Islet precursor cell (in vitro differentiated cells): ENCODE results near the gene LRRC8B.
"Not testable (repeated sequence)": the region's sequence is repeated elsewhere in the genome, so short reads cannot be mapped to it uniquely, and the experiment has no call there.

ENCODE experiments used
- DNase-seq: peaks from one replicate; pipeline ENCODE4 v3.0.0-alpha.2; 2018

The LRRC8B gene

DNA sequence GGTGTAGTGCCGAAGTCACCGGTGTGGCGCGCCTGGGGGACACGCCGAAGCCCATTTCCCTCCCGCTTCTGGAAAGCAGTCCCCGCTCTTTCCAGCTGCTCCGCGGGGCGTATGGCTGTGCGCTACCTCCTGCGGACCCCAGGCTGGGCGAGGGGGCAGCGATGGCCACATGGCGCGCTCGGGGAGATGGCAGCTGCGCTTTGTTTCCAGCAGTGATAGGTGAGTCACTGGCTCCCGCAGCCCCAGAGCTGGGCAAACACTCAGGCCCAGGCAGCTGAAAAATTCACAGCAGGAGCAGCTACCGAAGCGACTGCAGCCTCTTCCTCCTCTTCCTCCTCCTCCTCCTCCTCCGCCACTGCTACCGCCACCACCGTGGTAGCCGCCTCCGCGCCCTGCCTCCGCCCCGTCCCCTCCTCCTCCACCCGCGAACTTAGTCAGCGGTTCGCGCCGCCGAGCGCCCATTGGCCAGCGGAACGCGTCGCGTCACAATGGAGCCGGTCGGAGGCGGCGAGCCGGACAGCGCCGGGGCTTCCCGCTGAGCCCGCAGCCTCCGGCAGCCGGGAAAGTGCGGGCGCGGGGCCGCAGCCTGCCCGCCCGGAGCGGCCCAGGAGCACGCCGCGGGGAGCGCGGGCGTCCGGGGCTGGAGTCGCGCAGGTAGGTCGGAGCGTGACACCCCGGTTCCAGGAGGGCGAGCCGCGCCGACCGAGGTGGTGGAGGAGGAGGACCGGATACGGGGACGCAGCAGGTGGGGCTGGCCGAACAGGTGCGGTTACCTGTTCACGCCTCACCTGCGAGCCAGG is at the start of gene LRRC8B:
TSS of gene LRRC8B (plus strand) at position 461 of the 800 bp plus-strand sequence. CDS start 57,822 bp downstream, outside the sequence.
- peak; percentile 95 for DNase-seq

DNA sequence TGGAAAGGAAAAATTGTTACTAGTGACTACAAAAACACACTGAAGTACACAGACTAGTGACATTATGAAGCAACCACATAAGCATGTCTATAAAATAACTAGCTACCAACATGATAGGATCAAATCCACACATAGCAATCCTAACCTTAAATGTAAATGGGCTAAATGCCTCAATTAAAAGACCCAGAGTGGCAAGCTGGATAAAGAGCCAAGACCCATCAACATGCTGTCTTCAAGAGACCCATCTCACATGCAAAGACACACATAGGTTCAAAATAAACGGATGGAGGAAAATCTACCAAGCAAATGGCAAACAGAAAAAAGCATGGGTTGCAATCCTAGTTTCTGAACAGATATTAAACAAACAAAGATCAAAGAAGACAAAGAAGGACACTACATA is 49.4 kb upstream of the LRRC8B start:
- DNase-seq: no peak

DNA sequence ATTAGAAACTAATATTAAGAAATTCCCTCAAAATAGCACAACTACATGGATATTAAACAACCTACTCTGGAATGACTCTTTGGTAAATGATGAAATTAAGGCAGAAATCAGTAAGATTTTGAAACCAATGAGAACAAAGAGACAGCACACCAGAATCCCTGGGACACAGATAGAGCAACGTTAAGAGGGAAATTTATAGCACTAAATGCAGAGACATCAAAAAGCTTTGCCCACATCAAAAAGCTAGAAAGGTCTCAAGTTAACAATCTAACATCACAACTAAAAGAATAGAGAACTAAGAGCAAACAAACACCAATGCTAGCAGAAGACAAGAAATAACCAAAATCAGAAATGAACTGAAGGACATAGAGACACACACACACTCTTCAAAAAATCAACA is 48.6 kb upstream of the LRRC8B start:
- no peak for DNase-seq

DNA sequence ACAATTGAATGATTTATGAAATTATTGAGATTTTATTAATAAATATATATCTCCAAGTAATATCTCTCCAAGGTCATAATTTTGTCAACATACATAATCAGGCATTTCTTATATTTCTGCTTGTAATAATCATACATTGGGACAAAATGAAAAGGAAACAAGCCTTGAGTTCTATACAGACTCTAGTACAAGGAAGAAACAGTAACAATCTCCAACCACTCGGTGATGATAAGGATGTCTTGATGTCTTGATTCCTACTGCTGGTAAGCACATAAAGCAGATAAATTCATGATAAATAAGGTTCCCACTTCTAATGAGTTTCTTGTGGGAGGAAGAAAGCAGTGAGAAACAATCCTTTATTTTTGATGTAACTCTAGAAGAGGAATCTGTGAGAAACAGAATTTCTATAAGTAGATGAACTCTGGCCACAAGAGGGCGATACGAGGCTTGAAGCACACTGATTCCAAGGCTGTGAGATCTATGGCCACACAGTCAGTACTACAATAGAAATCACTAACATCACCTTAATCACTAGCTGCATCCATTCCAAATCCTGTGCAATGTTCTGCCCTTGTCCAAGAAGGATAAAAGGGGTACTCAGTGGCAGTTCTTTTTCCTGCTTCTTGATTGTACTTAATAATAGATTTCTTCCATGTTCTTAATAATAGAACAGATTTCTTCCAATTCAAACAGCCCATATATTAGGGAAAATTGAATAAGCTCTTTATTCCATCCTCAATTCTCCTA is 41.4 kb upstream of the LRRC8B start:
- DNase-seq: peak; percentile 73

DNA sequence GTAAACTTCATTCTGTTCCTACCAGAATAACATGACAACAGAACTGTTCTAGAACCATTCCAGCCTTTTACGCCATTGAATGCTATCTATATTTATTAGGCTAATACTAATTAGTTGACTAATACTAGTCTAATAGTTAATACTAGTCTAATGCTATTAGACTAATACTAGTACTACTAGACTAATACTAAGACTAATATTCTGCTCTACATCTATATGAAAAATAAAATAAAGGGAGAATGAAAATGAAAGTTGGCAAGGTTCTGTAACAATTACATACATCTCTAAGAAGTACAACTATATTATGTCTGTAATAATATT is 40.9 kb upstream of the LRRC8B start:
- no peak for DNase-seq

DNA sequence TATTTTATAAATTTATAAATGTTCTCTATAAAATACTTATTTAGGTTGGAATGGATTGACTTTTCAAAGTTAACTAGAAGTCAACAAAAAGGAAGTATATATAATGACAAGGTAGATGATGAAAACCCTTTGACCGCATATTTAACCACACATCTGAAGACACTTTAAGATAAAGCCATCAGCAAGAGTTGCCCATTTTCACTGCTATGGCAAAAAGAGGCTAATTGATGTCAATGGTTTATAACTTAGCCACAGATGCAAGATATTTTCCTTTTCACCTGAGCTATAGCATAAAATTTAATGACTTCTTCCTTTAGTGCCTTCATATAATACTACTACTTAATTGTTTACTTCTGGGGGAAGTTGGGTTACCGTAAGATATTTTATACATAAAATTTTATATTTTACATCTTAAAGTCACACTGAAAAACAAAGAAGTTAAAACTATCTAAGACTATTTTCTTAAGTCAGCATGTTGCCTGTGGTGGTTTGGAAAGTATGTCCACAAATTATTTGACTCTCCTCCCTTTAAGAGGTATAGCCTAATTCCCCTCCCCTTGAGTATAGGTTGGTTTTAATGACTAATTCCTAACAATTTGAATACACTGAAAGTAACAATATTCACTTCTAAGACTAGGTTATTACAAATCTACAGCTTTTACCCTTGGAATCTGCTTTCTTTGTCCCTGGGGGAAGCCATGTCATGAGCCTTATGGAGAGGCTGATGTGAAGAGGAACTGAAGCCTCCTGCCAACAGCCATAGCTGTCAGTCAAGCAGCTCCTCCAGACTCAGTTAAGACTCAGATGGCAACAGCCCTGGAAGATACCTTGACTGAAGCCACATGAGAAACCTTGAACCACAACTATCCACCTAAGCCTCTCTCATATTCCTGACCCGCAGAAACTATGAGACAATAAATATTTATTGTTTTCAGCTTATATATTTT is 40.3 kb upstream of the LRRC8B start:
- DNase-seq: no peak

DNA sequence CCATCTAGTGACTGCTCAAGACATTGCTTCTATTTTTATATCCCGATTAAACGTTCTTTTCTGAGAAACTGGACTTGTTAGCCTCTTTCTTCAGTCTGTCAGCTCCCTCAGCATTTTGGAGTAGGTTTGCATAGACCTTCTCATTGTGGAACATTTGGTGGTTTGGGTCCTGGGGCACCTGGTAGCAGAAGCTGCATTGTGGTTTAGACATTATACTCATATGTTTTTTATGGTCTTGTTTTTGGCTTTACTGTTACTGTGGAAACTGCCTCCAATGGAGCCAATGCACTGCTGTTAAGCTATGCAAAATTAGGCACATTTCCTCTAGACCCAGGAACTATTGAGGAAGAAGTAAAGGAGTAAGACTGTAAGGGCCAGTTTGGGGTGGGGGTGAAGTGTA is 36.7 kb upstream of the LRRC8B start:
- no peak for DNase-seq

DNA sequence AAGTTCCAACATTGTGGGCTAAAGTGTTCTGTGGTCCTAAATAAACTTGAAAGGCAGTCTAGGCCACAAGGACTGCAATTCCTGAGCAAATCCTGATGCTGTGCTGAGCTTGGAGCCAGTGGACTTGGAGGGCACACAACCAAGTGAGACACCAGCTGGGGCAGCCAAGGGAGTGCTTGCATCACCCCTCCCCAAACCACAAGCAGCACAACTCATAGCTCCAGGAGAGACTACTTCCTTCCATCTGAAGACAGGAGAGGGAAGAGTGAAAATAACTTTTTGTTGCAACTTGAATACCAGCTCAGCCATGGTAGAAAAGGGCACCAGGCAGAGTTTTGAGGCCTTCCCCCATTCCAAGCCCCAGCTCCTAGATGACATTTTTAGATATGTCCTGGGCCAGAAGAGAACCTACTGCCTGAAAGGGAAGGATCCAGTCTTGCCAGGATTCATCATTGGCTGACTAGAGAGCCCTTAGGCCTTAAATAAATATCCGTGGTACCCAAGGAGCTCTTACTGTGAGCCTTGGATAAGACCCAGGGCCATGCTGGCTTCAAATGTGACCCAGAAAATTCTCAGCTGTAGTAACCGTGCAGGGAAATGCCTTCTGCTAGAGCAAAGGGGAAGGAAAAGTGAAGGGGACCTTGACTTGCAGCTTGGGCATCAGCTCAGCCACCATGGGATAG is 35.4 kb upstream of the LRRC8B start:
- no peak for DNase-seq

DNA sequence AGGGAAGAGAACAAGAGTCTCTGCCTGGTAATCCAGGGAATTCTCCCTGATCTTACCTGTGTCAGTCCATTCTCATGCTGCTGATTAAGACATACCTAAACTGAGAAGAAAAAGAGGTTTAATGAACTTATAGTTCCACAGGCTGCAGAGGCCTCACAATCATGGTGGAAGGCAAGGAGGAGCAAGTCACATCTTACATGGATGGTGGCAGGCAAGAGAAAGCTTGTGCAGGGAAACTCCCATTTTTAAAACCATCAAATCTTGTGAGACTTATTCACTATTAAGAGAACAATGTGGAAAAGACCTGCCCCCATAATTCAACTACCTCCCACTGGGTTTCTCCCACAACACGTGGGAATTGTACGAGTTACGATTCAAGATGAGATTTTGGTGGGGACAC is 34.2 kb upstream of the LRRC8B start:
- DNase-seq: no peak

DNA sequence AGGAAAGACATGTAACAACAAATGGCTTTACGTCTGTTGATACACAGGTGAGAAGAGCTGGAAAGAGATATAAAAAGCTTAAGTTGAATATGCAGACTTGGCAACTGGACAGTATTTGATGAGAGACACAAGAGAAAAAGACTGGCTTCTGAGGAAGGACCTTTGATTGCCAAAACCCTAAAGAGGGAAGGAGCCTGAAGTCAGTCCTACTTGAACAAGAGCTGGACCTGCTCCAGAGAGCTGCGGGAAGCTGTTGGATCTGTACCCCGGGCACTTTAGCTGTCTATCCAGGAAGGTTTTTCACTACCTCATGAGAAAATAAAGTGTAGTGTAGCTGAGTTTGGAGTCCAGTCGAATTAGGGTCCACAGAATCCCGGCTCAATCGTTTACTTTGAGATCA is 25.3 kb upstream of the LRRC8B start:
- no peak for DNase-seq

DNA sequence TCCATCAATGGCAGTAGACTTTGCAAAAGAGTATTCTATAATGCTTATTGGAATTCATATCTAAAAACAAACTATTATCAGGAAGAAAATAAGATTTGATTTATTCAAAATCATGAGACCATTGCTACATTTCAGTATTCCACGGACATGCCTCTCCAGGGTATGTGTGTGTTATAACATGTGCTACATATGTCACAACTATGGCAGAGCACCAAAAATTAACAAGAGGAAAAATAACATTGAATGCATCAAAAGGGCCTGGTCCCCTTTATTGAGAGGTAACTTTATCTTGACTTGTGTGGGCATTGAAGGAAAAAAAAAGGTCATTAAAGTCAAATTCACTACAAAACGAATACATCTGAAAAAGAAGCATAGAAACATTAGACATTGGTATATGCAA is 22.6 kb upstream of the LRRC8B start:
- DNase-seq: no peak

DNA sequence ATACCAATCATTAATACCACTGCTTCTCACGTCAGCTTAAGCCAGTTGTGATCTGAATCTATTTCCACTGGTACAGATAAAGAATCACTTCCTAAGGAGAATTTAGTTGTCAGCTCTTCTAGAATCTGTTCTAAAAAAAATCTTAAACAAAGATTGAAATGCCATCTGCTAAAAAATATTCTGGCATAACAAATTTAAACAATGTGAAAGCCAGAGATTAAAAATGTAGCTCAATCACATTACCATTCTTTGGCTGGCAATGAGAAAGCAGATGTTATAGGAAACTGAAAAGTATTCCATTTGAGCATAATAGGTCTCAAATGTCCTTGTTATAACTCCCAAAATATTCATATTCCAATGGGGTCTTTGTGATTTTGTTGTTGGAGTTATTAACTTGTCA is 21.7 kb upstream of the LRRC8B start:
- DNase-seq: no peak

DNA sequence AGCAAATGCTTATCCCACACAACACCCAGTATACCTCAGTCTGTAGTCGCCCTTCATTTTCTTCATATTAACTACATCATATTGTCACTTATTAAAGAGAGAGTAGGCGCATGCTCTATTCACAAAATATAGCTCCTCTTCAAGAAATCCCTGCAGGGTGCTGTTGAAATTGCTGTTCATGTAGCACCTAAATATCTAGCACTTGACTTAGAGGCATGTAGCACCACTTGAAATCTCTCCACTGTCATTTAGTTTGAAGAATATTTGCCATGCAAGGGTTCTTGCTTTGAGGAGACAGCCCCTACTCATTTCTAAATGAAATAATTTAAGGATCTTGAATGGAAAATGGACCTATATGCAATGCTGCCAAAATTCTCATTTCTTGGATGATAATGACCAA is 20.9 kb upstream of the LRRC8B start:
- no peak for DNase-seq

DNA sequence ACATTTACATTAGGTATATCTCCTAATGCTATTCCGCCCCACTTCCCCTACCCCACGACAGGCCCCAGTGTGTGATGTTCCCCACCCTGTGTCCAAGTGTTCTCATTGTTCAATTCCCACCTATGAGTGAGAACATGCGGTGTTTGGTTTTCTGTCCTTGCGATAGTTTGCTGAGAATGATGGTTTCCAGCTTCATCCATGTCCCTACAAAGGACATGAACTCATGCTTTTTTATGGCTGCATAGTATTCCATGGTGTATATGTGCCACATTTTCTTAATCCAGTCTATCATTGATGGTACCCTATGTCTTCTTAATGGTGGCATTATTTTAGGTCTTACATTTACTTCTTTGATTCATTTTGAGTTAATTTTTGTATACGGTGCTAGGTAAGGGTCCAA is 14.6 kb upstream of the LRRC8B start:
- DNase-seq: not testable (repeated sequence)

DNA sequence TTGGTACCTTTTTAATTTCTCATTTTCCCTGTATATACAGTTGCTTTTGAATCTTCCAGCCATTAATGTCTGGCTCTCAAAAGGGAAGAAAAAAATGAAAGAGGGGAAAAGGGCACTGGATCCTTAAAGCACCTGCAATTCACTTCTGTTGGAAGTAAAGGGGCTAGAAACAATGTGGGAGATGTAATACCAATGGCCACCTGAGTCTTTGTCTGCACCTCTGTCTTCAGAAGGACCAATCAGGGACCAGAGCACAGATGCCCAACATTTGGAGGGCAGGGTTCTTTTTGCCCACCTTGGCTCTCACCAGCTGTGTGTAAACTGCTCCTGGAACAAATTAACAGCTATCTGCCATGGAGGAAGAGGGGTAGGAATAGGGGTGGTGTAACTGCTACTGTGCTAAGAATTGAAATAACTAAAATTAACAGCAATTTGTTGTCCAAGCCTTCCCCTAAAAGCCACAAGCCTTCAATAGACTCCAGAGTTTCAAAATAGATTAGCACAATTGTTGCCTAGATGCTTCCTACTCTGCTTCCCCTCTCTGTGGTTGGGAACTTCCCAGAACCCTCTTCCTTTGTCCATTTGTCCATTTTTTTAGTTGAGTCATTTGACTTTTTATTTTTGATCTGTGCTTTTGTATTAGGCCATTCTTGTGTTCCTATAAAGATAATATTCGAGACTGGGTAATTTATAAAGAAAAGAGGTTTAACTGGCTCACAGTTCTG is 11.5 kb upstream of the LRRC8B start:
- DNase-seq: no peak

DNA sequence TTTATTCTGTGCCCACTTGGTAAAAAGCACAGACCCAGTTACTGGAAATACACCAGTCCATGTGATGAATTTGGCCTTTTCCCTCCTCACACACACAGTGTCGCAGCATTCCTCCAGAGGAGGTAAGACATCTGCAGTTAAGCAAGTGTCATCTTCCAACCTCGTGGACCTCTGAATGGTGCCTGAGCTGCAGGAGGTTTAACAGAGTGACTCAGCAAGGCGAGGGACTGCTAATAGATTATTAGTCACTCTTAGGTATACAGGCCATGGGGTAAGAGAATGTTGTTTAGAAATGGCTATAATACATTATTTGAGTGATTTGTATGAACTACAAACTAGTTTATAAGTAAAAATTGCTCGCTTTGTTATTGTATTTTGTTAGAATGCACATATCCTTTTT is 8.6 kb upstream of the LRRC8B start:
- peak; percentile 73 for DNase-seq

DNA sequence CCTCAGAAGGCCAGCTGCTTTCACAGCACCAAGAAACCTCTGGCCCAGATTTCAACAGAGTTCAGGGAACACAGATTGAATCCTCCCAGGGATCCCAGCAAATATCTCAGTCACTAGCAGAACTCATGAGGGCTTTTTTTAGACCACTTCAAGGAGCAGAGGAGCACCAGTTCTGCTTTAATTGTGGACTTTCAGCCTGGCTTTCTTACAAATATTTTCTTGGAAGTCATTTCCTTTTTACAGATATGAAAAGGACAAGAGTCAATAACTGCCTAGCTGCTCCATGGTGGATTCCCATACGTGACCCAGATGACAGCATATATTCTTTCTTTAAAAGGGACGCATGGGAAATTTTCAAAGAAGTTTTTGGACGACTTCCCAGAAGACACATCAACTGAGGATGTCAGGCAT is 6.4 kb upstream of the LRRC8B start:
- no peak for DNase-seq

DNA sequence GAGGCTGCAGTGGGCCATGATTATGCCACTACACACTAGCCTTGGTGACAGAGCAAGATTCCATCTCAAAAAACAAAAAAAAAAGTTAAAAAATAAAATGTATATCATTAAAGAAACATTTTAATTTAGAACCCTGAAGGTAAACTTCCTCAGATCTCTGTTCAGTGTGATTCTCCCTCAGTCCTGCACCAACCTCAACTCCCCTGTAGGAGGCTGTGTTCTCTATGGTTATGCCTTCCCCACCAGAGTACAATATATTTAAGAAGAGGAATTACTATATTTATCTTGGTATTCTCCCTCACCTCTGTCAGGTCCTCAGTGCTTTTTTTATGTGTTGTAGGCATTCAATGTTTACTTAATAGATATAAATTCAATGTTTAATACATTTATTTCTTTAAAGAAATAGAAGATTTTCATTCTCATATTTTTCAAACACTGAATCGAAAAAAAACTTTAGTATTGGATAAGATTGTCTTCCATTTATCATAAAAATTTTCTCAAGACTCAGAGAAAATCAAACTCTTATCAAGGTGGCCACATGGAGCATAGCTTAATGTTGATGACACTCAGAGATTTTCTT is 4.8 kb upstream of the LRRC8B start:
- DNase-seq: no peak

DNA sequence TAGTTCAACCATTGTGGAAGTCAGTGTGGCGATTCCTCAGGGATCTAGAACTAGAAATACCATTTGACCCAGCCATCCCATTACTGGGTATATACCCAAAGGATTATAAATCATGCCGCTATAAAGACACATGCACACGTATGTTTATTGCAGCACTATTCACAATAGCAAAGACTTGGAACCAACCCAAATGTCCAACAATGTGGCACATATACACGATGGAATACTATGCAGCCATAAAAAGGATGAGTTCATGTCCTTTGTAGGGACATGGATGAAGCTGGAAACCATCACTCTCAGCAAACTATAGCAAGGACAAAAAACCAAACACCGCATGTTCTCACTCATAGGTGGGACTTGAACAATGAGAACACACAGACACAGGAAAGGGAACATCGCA is 2.7 kb upstream of the LRRC8B start:
- not testable (repeated sequence) for DNase-seq

DNA sequence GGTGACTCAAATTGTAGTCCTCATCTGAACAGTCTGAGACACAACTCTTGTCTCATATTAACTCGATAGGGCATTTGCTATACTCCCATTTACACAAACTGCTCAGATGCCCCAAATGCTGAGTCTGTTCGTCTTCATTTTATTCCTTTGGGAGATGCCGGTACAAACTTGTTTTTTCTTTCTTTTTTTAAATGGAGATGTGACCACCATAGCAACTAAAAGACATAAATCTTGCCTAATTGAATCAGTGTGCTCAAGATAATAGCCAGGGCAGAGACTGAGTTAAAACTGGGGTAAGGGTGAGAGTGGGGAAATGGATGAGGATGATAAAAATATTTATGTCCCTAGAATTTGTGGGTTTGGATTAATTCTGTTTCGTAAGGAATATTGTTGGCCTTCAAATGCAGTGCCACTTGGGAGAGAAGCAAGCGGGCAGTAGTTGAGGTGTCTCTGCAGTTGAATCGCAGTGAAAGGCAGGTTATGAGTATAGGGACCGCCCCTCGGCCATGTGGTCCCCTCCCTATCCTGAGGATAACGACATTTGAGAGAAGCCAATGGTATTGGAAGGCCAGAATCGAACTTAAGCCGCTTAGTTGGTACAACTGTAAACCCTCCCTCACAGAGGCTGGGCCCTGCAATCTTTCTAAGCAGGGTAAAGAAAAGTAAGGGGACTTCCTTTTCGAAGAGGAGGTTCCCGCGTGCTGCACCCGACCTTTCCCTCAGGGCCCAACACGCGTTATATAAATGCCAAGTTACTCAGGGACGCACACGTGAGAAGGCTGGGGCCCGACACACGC is 859 bp upstream of the LRRC8B start:
- peak; percentile 64 for DNase-seq
